ENCODE measurements around the gene COMMD10.

- TF ChIP-seq CTCF (IDR thresholded peaks at IDR 0.05 in 8 of 11, conservative IDR thresholded peaks at IDR 0.05 in 3 of 11) (no peak), POLR2A (IDR thresholded peaks at IDR 0.05) (no peak)
Observed at GRCh38 chr5:116216246-116216645, 131.4 kb downstream of the COMMD10 start.
